Gastroesophageal sphincter (tissue), 4 donors: ENCODE measurements around the gene EIF2AK3. TPM values are rescaled to one million over a fixed set of nuclear protein-coding genes. Genes with fewer than 3 reads are reported as not detected.

Experiments
- ATAC-seq: fragments of 150-250 bp; one replicate; pipeline ENCODE4 v1.9.1; 2016; ENCODE audit warnings: mild to moderate bottlenecking, moderate library complexity
- H3K27ac ChIP-seq, 4 donors: fragments of 200-600 bp; sonication (generic) in 3 of 4; 1 replicate in 3 of 4; 2 replicates in 1 of 4; pipeline ENCODE4 v1.5.1; 2016 to 2019
- H3K27me3 ChIP-seq: fragments of 200-600 bp; sonication (generic); one replicate; pipeline ENCODE4 v1.5.1; 2019
- H3K36me3 ChIP-seq, 2 donors: fragments of 200-600 bp; sonication (generic); one replicate each; pipeline ENCODE4 v1.5.1; 2019; ENCODE audit warnings: control low read depth in 1 of 2
- H3K4me1 ChIP-seq, 3 donors: fragments of 200-600 bp; sonication (generic); 1 replicate in 2 of 3; 2 replicates in 1 of 3; pipeline ENCODE4 v1.5.1; 2016 to 2019; ENCODE audit warnings: control low read depth in 2 of 3
- H3K4me3 ChIP-seq, 2 donors: fragments of 200-600 bp; sonication (generic); one replicate each; pipeline ENCODE4 v1.5.1; 2019; ENCODE audit warnings: mild to moderate bottlenecking in 1 of 2, moderate library complexity in 1 of 2
- H3K9me3 ChIP-seq, 3 donors: fragments of 200-600 bp; sonication (generic); one replicate each; pipeline ENCODE4 v1.5.1; 2017 to 2019; ENCODE audit warnings: control low read depth in 2 of 3
- EP300 ChIP-seq: sonication (generic); formaldehyde crosslinking; IDR thresholded peaks from one replicate; pipeline ENCODE4 v1.6.1; 2017; ENCODE audit warnings: antibody characterized with exemption, mild to moderate bottlenecking
- POLR2A ChIP-seq, 2 donors: fragments of 450-650 bp; IDR thresholded peaks; one replicate each; pipeline ENCODE4 v1.6.1; 2017; ENCODE audit warnings: antibody characterized with exemption in 2 of 2, mild to moderate bottlenecking in 2 of 2, moderate library complexity in 1 of 2
- POLR2AphosphoS5 ChIP-seq: sonication (generic); formaldehyde crosslinking; IDR thresholded peaks from one replicate; pipeline ENCODE4 v1.6.1; 2017; ENCODE audit warnings: antibody characterized with exemption
- WGBS, 2 donors: methylation state at CpG; one replicate each; pipeline ENCODE4 v1.1.5; 2018; ENCODE audit warnings: low coverage in 1 of 2; 5-methylcytosine and 5-hydroxymethylcytosine counted together
- total RNA-seq, 4 donors: library from RNA; depleted of rRNA; stranded (reverse); fragments of >200 nt; gene quantifications; one replicate each; pipeline ENCODE4 v1.1.0, GENCODE V29; 2016
- TF ChIP-seq, protein P1 (sequence below), 4 experiments: fragments of 200-600 bp in 2 of 4; fragments of 450-650 bp in 2 of 4; sonication (generic) in 1 of 4; IDR thresholded peaks; one replicate each; pipeline ENCODE4 v1.5.1; 2017 to 2019; ENCODE audit warnings: antibody characterized with exemption in 4 of 4, mild to moderate bottlenecking in 2 of 4, moderate library complexity in 2 of 4

EIF2AK3 gene
- total RNA-seq, 4 donors from 2014 or later, result 9.6 to 22.0 (median 14.7) TPM

GRCh38 chr2:88600038-88600465 lies 27.2 kb downstream of the EIF2AK3 start:
- H3K27ac ChIP-seq, result peak overlapping the region in 2 of 4 donors; percentile 14 to 34
- TF ChIP-seq POLR2AphosphoS5 (peak; percentile 38), EP300 (no peak)
- no peaks in the 10 kb centered on the region for H3K36me3 ChIP-seq
- no peaks in the 10 kb centered on the region for H3K27me3 ChIP-seq
- peak; percentile 83 for ATAC-seq
- no peaks in the 10 kb centered on the region for H3K9me3 ChIP-seq
- peaks cover 0 to 30% (median 9%) of the 10 kb centered on the region in 3 donors for H3K4me1 ChIP-seq
- H3K4me3 ChIP-seq, result no peak overlapping the region
- WGBS, 2 donors, result 27 to 49% methylated on average over 3 to 4 of the region's 4 CpGs

DNA sequence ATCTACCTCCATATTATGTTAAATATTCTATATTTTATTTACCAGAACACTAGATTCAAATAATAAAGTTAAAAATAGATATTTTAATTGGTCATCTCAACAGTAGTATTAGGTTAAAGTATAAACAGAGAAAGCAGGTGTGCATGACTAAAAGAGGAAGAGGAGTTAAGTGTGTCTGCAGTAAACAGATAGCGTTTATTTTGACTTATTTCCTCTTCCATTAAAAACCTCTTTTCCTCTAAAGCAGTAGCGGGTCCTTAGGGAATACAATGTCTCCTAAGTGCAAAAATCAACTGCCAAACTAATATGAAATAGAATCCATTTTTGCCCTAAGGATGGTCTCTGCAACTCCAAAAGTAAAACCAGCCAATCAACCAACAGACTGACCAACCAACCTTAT lies 27.7 kb downstream of the EIF2AK3 start:
- H3K4me1 ChIP-seq, result peaks cover 0 to 30% (median 9%) of the 10 kb centered on the region in 3 donors
- H3K27ac ChIP-seq, result peak overlapping the region in 1 of 4 donors; percentile 34
- 57 to 80% methylated on average over 2 of the region's 2 CpGs for WGBS, 2 donors
- no peaks in the 10 kb centered on the region for H3K27me3 ChIP-seq
- H3K9me3 ChIP-seq, result no peaks in the 10 kb centered on the region
- no peaks in the 10 kb centered on the region for H3K36me3 ChIP-seq
- no peak overlapping the region for H3K4me3 ChIP-seq
- TF ChIP-seq EP300, result no peak
- TF ChIP-seq POLR2AphosphoS5, result no peak
- TF ChIP-seq POLR2A (IDR thresholded peaks at IDR 0.05), result no peak
- TF ChIP-seq, protein P1, sequence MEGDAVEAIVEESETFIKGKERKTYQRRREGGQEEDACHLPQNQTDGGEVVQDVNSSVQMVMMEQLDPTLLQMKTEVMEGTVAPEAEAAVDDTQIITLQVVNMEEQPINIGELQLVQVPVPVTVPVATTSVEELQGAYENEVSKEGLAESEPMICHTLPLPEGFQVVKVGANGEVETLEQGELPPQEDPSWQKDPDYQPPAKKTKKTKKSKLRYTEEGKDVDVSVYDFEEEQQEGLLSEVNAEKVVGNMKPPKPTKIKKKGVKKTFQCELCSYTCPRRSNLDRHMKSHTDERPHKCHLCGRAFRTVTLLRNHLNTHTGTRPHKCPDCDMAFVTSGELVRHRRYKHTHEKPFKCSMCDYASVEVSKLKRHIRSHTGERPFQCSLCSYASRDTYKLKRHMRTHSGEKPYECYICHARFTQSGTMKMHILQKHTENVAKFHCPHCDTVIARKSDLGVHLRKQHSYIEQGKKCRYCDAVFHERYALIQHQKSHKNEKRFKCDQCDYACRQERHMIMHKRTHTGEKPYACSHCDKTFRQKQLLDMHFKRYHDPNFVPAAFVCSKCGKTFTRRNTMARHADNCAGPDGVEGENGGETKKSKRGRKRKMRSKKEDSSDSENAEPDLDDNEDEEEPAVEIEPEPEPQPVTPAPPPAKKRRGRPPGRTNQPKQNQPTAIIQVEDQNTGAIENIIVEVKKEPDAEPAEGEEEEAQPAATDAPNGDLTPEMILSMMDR (IDR thresholded peaks at IDR 0.05), result no peak
- no peak for ATAC-seq

DNA sequence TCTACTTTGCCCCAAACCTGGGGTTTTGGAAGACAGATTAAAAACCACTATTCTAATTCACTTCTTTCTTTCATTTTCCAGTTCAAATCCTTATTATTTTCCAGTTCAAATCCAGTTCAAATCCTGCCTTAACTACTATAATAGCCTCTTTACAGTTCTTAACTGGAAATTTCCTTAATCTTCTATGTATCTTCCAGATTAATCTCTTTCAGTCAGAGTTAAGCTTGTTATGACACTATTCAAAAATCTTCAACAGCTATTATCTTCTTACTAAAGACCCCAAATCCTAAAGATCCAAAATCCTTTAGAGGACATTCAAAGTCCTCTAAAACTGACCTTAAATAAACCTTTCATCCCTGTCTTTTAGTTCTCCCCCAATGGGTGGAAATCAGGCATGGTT lies 30.1 kb downstream of the EIF2AK3 start:
- Histone ChIP-seq H3K9me3 (no peaks in the 10 kb centered on the region), H3K27ac (no peak overlapping the region), H3K36me3 (peaks cover 0 to 21% of the 10 kb centered on the region in 2 donors), H3K4me1 (peaks cover 0 to 26% (median 9%) of the 10 kb centered on the region in 3 donors), H3K4me3 (no peak overlapping the region), H3K27me3 (no peaks in the 10 kb centered on the region)
- no peak for ATAC-seq
- TF ChIP-seq EP300, result no peak

DNA sequence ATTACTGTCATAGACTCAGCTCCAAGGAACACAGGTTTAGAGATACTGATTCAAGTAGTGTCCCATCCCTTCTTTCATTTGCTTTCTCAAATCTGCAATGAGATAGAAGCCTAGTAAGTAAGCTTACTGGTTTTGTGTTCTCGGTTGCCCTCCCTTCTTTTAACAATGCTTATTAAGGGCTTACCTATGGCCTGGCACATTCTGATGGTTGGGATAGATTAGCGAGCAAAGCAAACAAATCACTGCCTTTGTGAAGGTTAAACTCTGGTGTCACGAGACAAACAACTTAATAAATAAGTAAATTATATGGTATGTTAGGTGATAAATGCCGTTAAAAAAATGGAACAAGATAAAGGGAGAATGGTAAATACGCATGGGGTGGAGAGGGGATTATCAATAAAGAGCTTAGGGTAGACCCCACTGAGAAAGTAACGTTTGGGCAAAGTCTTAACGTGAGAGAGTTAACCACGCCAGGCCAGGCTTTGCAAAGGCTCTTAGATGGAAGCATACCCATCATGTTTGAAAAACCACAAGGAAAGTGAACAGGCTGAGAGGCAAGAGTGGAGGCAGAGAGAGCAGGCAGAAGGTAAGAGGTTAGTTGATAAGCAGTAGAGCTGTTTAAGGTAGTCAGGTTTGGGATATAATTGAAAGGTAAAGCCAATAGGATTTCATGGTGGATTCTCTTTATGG lies 31.0 kb downstream of the EIF2AK3 start:
- Histone ChIP-seq H3K4me1 (peaks cover 0 to 20% (median 9%) of the 10 kb centered on the region in 3 donors), H3K27me3 (no peaks in the 10 kb centered on the region), H3K36me3 (peaks cover 0 to 22% of the 10 kb centered on the region in 2 donors), H3K9me3 (no peaks in the 10 kb centered on the region), H3K27ac (no peak overlapping the region), H3K4me3 (no peak overlapping the region)
- TF ChIP-seq EP300 (no peak), POLR2AphosphoS5 (no peak), POLR2A (IDR thresholded peaks at IDR 0.05) (no peak)
- TF ChIP-seq, protein P1 (IDR thresholded peaks at IDR 0.05), result no peak
- ATAC-seq, result no peak
- WGBS, 2 donors, result 92 to 95% methylated on average over 4 to 8 of the region's 8 CpGs

DNA sequence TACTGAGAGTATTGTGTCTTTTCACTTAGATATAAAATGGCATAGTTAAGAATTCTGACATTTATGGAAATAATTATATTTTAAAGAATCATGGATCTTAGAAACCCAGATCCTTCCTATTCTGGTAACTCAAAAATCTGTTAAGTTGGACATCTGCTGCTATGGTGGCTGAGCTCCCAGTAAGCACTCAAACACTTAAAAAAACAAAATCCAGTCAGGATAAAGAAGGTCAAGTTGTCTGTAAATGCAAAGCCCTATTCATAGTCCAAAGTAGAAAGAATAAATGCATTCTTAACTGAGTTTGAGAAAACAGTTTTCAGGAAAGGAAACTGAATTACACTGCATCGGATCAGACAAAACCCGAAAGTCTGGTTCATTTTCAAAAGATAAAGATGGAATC lies 35.6 kb downstream of the EIF2AK3 start:
- no peak overlapping the region for H3K27ac ChIP-seq
- 39 to 76% methylated on average over 2 of the region's 2 CpGs for WGBS, 2 donors
- H3K27me3 ChIP-seq, result no peaks in the 10 kb centered on the region
- H3K9me3 ChIP-seq, result no peaks in the 10 kb centered on the region
- H3K4me3 ChIP-seq, result no peak overlapping the region
- H3K36me3 ChIP-seq, result peaks cover 0 to 59% of the 10 kb centered on the region in 2 donors
- ATAC-seq, result no peak
- TF ChIP-seq POLR2AphosphoS5, result no peak
- H3K4me1 ChIP-seq, result no peaks in the 10 kb centered on the region

DNA sequence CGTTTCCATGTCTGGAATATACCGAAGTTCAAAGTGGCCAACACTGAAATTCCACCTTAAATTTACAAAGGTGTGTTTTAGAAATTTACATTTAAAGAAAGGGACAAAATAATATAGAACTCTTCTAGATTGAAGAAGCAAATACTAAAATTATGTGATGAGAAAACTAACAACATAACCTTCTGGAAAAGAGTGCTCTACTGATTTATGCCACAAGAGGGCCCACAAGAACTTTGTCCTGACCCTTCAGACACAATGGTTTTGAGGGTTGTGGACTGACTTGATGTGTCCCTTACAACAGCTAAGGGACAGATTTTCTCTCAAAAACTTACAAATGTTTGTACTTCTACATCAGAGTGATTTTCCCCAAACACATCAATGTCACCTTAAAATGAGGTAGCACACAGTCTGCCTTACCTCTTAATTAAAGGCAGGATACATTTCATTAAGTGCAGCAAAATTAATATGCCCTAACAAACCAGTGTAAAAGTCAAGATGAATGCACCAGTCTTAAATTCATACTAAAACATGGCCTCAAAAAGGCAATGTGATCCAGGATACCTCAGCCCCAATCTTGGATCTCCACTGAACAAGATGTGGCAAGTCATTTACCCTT lies 36.2 kb downstream of the EIF2AK3 start:
- Histone ChIP-seq H3K36me3 (peaks cover 0 to 62% of the 10 kb centered on the region in 2 donors), H3K4me3 (no peak overlapping the region), H3K27me3 (no peaks in the 10 kb centered on the region), H3K4me1 (no peaks in the 10 kb centered on the region), H3K9me3 (no peaks in the 10 kb centered on the region), H3K27ac (no peak overlapping the region)
- peak; percentile 76 for ATAC-seq
- TF ChIP-seq, protein P1 (IDR thresholded peaks at IDR 0.05), result peak; percentile 68 to 79 (median 74)
- no peak for TF ChIP-seq POLR2AphosphoS5
- 90 to 100% methylated on average over 2 of the region's 2 CpGs for WGBS, 2 donors
